ENCODE measurements around the gene BANF2.
"Not testable (repeated sequence)": the region's sequence is repeated elsewhere in the genome, so short reads cannot be mapped to it uniquely, and the experiment has no call there.

BANF2 gene

GRCh38 chr20:17767624-17768023, 67.9 kb downstream of the BANF2 start:
- no peak for DNase-seq

GRCh38 chr20:17768271-17768670, 68.5 kb downstream of the BANF2 start:
- DNase-seq = no peak

- DNase-seq = not testable (repeated sequence)
Measured at GRCh38 chr20:17769716-17770115, 70.0 kb downstream of the BANF2 start.

- DNase-seq = no peak
Measured at GRCh38 chr20:17771206-17772004, 71.6 kb downstream of the BANF2 start.

GRCh38 chr20:17772005-17772343, 72.2 kb downstream of the BANF2 start:
- DNase-seq = no peak

- no peak for DNase-seq
Measured at GRCh38 chr20:17773619-17774018, 73.9 kb downstream of the BANF2 start.

GRCh38 chr20:17775600-17775999, 75.8 kb downstream of the BANF2 start:
- DNase-seq = no peak

GRCh38 chr20:17776551-17776950, 76.8 kb downstream of the BANF2 start:
- DNase-seq = no peak

- not testable (repeated sequence) for DNase-seq
Measured at GRCh38 chr20:17779011-17779410, 79.2 kb downstream of the BANF2 start.

- no peak for DNase-seq
Measured at GRCh38 chr20:17782768-17783167, 83.0 kb downstream of the BANF2 start.

- DNase-seq = no peak
Measured at GRCh38 chr20:17783671-17784070, 83.9 kb downstream of the BANF2 start.

GRCh38 chr20:17785007-17785406, 85.2 kb downstream of the BANF2 start:
- no peak for DNase-seq
